ENCODE measurements around the gene TBX19.

TBX19 gene

DNA sequence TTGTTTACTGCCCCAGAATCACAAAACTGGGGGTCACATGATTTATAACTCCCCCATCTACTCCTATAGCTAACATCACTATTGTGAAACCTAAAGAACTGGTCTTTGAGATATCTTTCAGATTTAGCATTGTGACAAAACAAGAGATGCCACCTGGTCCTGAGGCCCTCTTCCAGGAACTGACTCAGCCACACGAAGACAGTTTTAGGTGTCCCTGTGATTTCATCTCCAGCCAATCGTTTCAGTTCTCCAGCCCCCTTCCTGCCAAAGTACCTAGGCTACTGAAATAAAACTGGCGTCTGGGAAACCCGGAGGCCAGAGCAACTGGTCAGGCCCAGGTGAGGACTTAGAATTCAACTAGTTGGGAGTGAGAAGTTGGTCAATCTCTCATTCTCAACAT, 36.6 kb downstream of the TBX19 start:
- DNase-seq (ENCODE audit: extremely low read depth, low read depth) = no peak

DNA sequence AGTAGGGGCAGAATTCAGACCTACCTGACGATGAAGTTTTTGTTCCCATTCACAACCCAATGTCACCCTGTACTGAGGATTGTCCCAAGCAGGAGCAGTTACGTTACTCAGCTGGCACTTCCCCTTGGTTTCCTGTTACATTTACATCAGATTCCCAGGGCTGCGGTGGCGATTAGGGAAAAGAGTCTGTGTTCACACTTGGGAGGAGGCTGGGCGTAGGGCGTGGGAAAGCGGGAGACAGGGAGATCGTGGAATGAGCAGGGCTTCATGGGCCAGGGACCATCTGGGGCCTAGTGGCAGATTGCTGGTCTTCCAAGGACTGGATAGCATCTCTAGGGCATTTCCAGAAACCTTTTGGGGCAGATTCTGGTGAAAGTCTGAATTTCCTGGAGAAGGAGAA, 39.0 kb downstream of the TBX19 start:
- TF ChIP-seq, protein P1, sequence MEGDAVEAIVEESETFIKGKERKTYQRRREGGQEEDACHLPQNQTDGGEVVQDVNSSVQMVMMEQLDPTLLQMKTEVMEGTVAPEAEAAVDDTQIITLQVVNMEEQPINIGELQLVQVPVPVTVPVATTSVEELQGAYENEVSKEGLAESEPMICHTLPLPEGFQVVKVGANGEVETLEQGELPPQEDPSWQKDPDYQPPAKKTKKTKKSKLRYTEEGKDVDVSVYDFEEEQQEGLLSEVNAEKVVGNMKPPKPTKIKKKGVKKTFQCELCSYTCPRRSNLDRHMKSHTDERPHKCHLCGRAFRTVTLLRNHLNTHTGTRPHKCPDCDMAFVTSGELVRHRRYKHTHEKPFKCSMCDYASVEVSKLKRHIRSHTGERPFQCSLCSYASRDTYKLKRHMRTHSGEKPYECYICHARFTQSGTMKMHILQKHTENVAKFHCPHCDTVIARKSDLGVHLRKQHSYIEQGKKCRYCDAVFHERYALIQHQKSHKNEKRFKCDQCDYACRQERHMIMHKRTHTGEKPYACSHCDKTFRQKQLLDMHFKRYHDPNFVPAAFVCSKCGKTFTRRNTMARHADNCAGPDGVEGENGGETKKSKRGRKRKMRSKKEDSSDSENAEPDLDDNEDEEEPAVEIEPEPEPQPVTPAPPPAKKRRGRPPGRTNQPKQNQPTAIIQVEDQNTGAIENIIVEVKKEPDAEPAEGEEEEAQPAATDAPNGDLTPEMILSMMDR (IDR thresholded peaks at IDR 0.05; ENCODE audit: low read depth, low read length) = no peak
- DNase-seq (ENCODE audit: extremely low read depth, low read depth) = no peak

More for the DNA sequence above, 36.6 kb downstream of the TBX19 start:
- TF ChIP-seq, protein P1 (IDR thresholded peaks at IDR 0.05; ENCODE audit: low read depth, low read length) = no peak

DNA sequence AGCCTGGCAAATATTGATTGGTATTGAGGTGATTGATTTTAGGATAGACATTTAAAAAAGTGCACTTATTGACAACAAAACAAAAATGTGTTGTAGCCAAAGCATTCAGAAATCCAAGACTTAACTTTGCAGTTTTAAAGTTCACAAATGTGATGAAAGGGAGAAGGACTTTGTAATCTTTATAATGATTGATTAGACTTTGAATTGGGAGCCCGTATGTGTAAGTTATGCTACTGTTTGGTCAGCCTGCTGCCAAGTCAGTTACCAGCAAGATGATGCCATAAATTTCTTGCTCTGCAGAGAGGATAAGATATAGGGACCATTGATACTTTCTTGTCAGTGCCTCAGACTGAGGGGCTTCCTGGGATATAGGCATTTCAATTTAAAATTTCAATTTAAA, 39.5 kb downstream of the TBX19 start:
- TF ChIP-seq, protein P1 (IDR thresholded peaks at IDR 0.05; ENCODE audit: low read depth, low read length) = no peak
- no peak for DNase-seq (ENCODE audit: extremely low read depth, low read depth)

DNA sequence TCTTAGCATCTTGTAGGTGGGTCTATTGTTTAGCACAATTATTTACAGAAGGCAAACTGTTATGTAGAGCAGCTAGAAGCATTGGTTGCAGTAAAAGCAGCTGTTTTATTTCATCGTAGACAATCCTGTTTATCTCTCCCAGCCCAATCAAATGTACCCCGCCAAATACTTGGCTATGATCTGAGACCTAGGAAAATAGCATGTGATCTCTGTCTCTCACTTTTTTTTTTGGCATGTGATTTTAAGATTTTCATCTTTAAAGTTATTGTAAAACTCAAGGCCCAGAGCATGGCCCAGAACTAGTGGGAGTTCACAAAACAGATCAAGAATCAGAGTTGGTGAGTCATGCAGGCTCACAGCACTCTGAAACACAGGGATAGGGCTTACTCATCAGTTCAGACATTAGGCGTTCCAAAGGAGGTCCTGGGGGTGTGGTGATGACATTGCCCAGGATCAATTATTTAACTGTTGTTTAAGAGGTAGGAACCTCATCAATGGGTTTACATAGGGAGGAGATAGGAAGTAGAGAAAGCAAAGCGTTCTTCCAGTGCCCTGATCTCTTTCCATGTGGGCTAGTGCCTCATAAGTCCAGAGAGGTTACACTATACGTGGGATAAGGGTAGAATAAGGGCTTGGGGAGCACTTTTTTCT, 40.2 kb downstream of the TBX19 start:
- no peak for DNase-seq (ENCODE audit: extremely low read depth, low read depth)
- TF ChIP-seq, protein P1 (IDR thresholded peaks at IDR 0.05; ENCODE audit: low read depth, low read length) = no peak

DNA sequence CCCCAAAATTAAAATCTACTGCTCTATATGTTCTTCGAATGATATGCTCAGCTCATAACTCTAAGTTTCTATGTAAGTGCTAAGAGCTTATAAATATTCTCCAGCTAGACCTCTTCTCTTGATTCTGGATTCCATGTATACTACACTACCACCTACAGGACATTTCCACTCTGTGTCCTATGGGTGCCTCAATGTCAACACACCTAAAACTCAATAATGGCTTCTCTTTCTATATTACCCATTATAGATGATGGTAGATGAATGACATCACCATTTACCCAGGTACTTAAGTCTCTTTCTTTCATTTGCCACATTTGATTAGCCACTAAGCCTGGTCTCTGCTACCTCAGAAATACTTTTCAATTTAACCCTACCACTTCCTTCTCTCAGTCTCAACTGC, 41.3 kb downstream of the TBX19 start:
- no peak for DNase-seq (ENCODE audit: extremely low read depth, low read depth)

DNA sequence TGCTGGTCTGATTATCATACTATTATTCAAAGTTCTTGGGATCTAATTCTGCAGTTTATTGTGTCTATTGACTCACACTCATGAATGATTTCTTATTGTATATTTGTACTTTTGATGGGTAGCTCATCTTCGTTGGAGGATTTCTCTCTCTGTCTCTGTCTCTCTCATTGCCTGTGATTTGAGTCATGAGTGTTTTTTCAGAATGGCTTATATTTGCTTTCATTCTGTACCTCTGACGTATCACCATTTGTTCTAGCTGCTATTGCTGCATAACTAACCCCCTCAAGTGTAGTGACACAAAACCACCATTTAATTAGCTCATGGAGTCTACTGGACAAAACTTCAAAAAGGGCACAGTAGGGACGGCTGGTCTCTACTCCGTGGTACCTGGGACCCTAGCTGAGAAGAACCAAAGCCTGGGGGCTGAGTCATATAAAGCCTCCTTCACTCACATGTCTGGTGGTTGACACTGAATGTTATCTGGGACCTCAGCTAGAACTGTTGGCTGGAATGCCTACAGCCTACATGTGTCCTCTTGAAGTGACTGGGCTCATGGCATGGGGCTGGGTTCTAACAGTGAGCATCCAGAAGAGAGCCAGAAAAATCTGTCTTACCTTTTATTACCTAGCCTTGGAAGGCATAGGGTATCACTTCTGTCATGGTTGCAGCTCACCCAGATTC, 44.2 kb downstream of the TBX19 start:
- TF ChIP-seq, protein P1 (IDR thresholded peaks at IDR 0.05; ENCODE audit: low read depth, low read length) = no peak
- no peak for DNase-seq (ENCODE audit: extremely low read depth, low read depth)

More for the DNA sequence above, 41.3 kb downstream of the TBX19 start:
- TF ChIP-seq, protein P1 (IDR thresholded peaks at IDR 0.05; ENCODE audit: low read depth, low read length) = peak; percentile 33

DNA sequence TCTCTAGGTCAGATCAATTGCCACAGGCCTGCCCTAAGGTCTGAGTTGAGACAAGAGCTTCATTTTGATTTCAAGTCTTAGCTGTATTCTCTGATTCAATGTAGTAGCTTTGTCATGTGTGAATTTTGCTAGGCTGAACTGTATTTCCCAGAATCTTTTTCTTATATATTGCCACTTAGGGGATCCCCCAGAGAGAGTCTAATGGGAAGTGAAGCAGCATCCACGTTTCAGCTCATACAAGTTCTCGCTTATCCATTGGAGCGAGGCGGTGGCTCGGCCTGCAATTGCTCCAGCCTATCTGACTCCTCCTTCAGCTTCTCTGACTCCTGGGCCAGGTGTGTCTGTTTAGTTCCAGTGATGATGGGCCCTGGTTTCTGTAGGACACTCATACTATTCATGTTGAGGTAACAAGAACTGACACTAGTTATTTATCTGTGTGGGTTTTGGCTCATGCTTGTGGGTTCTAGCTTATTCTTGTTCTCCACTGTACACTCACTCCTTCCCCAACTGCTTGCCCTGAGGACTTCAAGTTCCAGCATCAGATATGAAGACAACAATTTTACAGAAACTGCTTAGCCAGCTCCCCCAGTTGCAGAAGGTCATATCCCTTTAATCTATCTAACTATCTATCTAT, 48.2 kb downstream of the TBX19 start:
- DNase-seq (ENCODE audit: extremely low read depth, low read depth) = no peak
- TF ChIP-seq, protein P1 (IDR thresholded peaks at IDR 0.05; ENCODE audit: low read depth, low read length) = no peak

Data from AG09319 (cell line).